AG09309 (cell line): ENCODE measurements around the gene MFSD1.

ENCODE experiments used
- DNase-seq: peaks from one replicate; pipeline ENCODE4 v3.0.0-alpha.2; 2010; ENCODE audit warnings: low read depth
- H3K4me3 ChIP-seq: 2 replicates; pipeline ENCODE4 v1.5.1; 2011; ENCODE audit warnings: mild to moderate bottlenecking, low read depth, low read length, moderate library complexity; ENCODE audit not compliant: control insufficient read depth
- TF ChIP-seq, protein P1 (sequence below): IDR thresholded peaks from 2 replicates; pipeline ENCODE4 v1.5.1; 2011; ENCODE audit warnings: mild to moderate bottlenecking, low read depth, low read length, inconsistent platforms; ENCODE audit not compliant: insufficient read depth, control insufficient read depth; ENCODE audit errors: missing control alignments

Gene MFSD1

DNA sequence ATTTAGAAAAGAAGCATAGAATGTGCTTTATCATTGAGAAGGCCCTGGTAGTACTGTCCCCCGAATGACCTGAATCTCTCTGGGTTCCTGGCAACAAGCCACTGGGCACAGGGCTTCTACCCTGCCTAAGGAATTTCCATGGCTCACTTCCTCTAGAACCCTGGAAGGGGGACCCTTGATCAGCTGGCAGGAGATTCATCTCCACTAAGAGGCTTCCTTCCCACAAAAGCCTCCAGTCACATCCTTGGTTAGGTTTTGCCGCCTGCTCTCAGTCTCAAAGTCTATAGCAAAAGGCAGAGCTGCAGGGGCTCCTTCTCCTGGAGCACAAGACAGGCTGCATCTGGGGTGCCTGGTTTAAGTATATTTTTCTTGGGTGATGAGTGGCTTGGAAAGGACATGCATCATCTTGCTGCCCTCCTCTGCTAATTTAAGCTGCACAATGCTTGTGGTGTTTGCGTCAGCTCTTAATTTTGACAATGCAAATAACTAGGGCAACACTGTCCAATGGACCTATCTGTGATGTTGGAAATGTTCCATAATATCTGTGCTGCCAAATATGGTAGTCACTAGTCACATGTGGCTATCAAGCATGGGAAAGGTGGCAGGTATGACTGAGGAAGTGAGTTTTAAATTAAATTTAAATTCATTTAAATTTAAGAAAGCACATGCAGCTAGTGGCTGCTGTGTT lies 36.2 kb upstream of the MFSD1 start:
- TF ChIP-seq, protein P1, sequence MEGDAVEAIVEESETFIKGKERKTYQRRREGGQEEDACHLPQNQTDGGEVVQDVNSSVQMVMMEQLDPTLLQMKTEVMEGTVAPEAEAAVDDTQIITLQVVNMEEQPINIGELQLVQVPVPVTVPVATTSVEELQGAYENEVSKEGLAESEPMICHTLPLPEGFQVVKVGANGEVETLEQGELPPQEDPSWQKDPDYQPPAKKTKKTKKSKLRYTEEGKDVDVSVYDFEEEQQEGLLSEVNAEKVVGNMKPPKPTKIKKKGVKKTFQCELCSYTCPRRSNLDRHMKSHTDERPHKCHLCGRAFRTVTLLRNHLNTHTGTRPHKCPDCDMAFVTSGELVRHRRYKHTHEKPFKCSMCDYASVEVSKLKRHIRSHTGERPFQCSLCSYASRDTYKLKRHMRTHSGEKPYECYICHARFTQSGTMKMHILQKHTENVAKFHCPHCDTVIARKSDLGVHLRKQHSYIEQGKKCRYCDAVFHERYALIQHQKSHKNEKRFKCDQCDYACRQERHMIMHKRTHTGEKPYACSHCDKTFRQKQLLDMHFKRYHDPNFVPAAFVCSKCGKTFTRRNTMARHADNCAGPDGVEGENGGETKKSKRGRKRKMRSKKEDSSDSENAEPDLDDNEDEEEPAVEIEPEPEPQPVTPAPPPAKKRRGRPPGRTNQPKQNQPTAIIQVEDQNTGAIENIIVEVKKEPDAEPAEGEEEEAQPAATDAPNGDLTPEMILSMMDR, result no peak
- DNase-seq, result no peak
- H3K4me3 ChIP-seq, result no peak overlapping the region

DNA sequence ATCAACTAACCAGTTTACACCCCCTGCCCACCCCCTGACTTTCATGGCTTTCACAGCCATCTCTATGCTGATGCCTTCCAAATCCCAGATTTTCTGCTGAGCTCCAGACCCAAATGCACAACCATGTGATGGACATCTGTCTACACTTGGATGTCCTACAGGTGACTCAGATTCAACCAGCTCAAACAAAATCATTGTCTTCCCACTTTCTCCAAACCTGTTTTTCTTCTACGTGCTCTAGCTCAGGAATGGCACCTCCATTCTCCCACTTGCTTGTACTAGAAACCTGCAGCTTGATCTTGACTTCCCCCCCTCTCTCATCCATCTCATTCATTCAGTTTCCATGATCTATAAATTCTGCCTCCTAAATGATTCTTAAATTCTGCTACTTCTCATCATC lies 35.5 kb upstream of the MFSD1 start:
- no peak for DNase-seq
- TF ChIP-seq, protein P1, result no peak
- H3K4me3 ChIP-seq, result no peak overlapping the region

DNA sequence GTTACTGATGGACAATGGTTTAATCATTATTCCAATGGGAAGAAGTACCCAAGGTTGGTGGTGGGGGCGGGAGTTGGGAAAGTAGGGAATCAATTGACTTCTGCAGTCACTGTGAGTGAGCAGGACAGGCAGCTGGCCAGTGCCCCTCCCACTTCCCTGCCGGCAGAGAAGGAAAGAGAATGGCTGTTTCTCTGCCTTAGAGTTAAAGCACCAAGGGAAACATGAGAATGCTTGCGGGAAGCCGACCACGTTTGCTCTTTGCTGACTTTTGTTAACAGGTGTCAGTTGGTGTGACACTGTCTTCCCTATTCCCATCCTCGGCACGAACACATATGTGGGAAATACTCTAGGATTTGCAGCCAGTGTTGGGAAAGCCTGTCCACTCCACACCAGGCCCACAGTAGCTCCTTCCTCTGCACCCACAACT lies 33.5 kb upstream of the MFSD1 start:
- DNase-seq, result no peak
- TF ChIP-seq, protein P1, result no peak
- H3K4me3 ChIP-seq, result no peak overlapping the region

DNA sequence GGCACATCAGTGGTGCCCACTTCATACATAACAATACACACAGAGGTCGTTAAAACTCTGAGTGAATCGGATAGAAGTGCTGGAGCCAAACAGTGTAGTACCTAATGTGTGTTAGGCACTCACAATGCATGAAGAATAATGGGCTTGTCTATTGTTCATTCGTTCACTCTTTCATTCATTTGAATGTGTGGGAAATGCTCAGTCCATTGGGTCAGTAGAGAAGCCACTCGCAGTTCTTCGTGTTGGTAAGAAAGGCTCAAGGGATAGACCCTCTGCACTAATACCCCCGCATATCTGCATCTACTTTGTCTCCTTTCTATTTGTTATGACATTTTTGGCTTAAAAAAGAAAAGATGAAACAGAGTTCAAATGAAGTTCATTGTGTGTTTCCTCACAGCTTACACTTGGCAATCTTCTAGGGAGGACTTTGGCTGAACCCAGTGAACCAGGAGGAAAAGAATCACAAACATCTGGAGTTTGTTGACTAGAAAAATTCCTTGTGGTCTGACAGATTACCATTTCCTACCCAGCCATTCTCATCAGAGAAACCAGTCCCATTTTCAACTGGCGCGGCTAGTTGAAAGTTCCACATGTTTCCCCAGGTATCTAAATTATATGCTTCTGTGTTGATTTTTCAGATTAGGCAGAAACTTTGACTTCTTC lies 32.8 kb upstream of the MFSD1 start:
- peak; percentile 89 for DNase-seq
- TF ChIP-seq, protein P1, result no peak
- H3K4me3 ChIP-seq, result no peak overlapping the region

DNA sequence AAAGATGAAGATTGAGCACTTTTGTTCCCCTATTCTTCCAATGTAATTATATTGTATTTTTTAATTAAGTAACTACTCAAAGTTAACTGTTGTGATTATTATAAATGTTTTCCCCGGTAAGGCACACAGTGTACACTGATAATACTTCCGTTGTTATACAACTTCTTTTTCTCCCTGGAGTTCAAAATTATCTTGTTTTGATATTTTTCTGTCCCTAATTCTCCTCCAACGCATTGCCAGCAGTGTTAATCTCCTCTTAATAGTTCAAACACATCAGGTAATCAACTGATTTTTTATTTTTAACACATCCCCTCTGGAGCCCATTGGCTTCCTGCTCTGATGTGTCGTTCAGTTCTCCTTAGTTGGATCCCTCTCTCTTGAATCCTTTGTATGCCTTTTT lies 32.3 kb upstream of the MFSD1 start:
- TF ChIP-seq, protein P1, result no peak
- no peak for DNase-seq
- no peak overlapping the region for H3K4me3 ChIP-seq

DNA sequence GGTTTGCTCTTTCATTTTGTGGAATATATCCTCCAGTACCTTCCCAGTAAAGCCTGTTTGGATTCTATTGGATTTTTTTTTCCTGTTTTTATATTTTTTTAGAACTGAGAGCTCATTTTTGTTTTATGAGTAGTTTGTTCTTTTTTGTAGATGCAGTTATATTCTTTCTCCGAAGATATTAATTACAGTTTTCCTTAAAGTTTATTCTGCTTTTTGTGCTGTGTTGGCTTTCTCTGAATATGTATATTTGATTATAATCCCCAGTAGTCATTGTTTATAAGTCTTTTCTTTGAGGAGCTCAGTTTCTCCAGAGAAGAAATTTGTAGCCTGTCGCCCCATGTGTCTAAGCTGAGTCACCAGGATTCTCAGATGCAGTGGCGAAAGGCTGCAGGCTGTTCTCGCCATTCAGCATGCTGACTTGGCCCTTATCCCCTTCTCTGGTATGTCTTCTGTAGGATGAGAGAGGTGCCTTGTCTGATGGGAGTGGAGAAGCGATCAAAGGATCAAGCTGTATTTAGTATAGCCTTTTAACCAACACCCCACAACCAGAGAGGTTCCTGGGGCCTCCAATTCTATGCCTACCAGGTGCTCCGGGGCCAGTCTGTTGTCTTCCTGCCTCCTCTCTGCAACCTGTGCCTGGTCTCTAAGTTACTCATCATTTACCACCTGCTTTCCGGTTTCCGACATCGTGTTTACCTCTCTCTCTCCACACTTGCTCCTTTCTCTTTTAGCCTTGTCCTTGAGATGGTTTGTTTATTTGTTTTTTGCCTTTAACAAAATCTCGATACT lies 31.7 kb upstream of the MFSD1 start:
- TF ChIP-seq, protein P1, result no peak
- no peak overlapping the region for H3K4me3 ChIP-seq
- no peak for DNase-seq
